ENCODE measurements around the gene FTHL17.

FTHL17 gene

DNA sequence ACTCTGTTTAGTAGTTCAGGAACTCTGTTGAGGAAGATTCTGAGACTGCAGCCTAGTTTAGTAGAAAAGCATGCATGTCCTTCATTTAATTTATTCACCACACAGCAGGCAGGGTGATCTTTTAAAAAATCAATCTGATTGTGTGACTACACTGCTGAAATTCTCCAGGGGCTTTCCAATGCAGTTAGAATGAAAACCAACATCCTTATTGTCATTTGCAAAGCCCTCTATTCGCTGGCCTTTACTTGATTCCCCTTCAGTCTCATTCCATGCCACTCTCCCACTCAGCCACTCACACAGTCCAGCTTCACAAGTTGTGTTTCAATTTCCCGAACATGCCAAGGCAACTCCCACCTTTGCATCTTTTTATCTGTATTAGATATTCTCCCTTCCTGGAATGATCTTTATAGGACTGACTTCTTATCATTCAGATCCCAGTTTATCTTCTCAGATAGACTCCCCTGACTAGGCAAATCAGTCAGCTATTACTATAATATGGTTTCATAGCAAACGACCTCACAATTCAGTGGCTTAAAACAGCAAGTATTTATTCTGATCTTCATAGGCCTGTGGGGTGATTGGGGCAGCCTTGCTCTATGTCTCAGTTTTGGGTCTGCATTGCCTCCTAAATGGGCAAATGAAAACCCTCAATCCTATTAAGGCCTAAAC is 21.3 kb upstream of the FTHL17 start:
- TF ChIP-seq RARB (CRISPR knock-in tag; IDR thresholded peaks at IDR 0.05) (no peak), BACH2 (CRISPR knock-in tag; IDR thresholded peaks at IDR 0.05; ENCODE audit: borderline replicate concordance) (no peak), ZFP3 (CRISPR knock-in tag; IDR thresholded peaks at IDR 0.05) (no peak), ISL1 (CRISPR knock-in tag; IDR thresholded peaks at IDR 0.05) (no peak), OSR1 (CRISPR knock-in tag; IDR thresholded peaks at IDR 0.05) (no peak), SNAI2 (CRISPR knock-in tag; IDR thresholded peaks at IDR 0.05) (no peak), ZC3H10 (CRISPR knock-in tag; IDR thresholded peaks at IDR 0.05) (no peak), ZFP30 (CRISPR knock-in tag; IDR thresholded peaks at IDR 0.05) (no peak), ARNTL (CRISPR knock-in tag; IDR thresholded peaks at IDR 0.05; ENCODE audit: borderline replicate concordance, low read depth) (no peak), GLIS3 (CRISPR knock-in tag; IDR thresholded peaks at IDR 0.05) (no peak)
- TF ChIP-seq, protein P1, sequence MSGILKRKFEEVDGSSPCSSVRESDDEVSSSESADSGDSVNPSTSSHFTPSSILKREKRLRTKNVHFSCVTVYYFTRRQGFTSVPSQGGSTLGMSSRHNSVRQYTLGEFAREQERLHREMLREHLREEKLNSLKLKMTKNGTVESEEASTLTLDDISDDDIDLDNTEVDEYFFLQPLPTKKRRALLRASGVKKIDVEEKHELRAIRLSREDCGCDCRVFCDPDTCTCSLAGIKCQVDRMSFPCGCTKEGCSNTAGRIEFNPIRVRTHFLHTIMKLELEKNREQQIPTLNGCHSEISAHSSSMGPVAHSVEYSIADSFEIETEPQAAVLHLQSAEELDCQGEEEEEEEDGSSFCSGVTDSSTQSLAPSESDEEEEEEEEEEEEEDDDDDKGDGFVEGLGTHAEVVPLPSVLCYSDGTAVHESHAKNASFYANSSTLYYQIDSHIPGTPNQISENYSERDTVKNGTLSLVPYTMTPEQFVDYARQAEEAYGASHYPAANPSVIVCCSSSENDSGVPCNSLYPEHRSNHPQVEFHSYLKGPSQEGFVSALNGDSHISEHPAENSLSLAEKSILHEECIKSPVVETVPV (CRISPR knock-in tag; IDR thresholded peaks at IDR 0.05), result no peak
- TF ChIP-seq, protein P2, sequence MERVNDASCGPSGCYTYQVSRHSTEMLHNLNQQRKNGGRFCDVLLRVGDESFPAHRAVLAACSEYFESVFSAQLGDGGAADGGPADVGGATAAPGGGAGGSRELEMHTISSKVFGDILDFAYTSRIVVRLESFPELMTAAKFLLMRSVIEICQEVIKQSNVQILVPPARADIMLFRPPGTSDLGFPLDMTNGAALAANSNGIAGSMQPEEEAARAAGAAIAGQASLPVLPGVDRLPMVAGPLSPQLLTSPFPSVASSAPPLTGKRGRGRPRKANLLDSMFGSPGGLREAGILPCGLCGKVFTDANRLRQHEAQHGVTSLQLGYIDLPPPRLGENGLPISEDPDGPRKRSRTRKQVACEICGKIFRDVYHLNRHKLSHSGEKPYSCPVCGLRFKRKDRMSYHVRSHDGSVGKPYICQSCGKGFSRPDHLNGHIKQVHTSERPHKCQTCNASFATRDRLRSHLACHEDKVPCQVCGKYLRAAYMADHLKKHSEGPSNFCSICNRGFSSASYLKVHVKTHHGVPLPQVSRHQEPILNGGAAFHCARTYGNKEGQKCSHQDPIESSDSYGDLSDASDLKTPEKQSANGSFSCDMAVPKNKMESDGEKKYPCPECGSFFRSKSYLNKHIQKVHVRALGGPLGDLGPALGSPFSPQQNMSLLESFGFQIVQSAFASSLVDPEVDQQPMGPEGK (CRISPR knock-in tag; IDR thresholded peaks at IDR 0.05; ENCODE audit: borderline replicate concordance), result no peak
- TF ChIP-seq, protein P3, sequence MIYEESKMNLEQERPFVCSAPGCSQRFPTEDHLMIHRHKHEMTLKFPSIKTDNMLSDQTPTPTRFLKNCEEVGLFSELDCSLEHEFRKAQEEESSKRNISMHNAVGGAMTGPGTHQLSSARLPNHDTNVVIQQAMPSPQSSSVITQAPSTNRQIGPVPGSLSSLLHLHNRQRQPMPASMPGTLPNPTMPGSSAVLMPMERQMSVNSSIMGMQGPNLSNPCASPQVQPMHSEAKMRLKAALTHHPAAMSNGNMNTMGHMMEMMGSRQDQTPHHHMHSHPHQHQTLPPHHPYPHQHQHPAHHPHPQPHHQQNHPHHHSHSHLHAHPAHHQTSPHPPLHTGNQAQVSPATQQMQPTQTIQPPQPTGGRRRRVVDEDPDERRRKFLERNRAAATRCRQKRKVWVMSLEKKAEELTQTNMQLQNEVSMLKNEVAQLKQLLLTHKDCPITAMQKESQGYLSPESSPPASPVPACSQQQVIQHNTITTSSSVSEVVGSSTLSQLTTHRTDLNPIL (CRISPR knock-in tag; IDR thresholded peaks at IDR 0.05; ENCODE audit: low read depth), result no peak
- TF ChIP-seq, protein P4, sequence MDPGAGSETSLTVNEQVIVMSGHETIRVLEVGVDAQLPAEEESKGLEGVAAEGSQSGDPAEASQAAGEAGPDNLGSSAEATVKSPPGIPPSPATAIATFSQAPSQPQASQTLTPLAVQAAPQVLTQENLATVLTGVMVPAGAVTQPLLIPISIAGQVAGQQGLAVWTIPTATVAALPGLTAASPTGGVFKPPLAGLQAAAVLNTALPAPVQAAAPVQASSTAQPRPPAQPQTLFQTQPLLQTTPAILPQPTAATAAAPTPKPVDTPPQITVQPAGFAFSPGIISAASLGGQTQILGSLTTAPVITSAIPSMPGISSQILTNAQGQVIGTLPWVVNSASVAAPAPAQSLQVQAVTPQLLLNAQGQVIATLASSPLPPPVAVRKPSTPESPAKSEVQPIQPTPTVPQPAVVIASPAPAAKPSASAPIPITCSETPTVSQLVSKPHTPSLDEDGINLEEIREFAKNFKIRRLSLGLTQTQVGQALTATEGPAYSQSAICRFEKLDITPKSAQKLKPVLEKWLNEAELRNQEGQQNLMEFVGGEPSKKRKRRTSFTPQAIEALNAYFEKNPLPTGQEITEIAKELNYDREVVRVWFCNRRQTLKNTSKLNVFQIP (CRISPR knock-in tag; IDR thresholded peaks at IDR 0.05; ENCODE audit: borderline replicate concordance, low read depth), result no peak
- no peak for ATAC-seq

DNA sequence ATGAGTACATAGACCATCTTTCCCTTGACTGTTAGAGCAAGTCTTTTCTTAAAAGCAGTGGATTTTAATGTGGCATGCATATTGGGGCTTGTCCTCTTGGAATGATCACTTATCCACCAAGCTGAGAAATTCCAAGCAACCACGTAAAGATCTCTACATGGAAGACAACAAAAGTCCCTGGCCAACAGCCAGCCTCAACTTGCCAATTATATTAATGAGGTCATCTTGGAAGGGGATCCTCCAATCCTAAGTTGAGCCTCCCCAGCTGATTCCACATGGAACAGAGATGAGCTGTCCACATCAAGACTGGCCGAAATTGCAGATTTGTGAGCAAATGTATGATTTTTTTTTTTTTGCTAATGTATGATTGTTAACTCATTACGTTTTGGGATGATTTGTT is 20.6 kb upstream of the FTHL17 start:
- no peak for ATAC-seq

More for the DNA sequence above, 20.6 kb upstream of the FTHL17 start:
- TF ChIP-seq TOX (CRISPR knock-in tag; IDR thresholded peaks at IDR 0.05; ENCODE audit: borderline replicate concordance) (no peak), OSR1 (CRISPR knock-in tag; IDR thresholded peaks at IDR 0.05) (no peak), RARB (CRISPR knock-in tag; IDR thresholded peaks at IDR 0.05) (no peak), ZFP3 (CRISPR knock-in tag; IDR thresholded peaks at IDR 0.05) (no peak), TCF4 (CRISPR knock-in tag; IDR thresholded peaks at IDR 0.05; ENCODE audit: borderline replicate concordance) (no peak), ARNTL (CRISPR knock-in tag; IDR thresholded peaks at IDR 0.05; ENCODE audit: borderline replicate concordance, low read depth) (no peak), PPARA (CRISPR knock-in tag; IDR thresholded peaks at IDR 0.05; ENCODE audit: borderline replicate concordance) (no peak), ESRRG (CRISPR knock-in tag; IDR thresholded peaks at IDR 0.05) (no peak), BACH2 (CRISPR knock-in tag; IDR thresholded peaks at IDR 0.05; ENCODE audit: borderline replicate concordance) (no peak), SNAI2 (CRISPR knock-in tag; IDR thresholded peaks at IDR 0.05) (no peak), GLIS3 (CRISPR knock-in tag; IDR thresholded peaks at IDR 0.05) (no peak), CSDC2 (CRISPR knock-in tag; IDR thresholded peaks at IDR 0.05) (no peak), ZNF8 (CRISPR knock-in tag; IDR thresholded peaks at IDR 0.05) (no peak)
- TF ChIP-seq, protein P2 (CRISPR knock-in tag; IDR thresholded peaks at IDR 0.05; ENCODE audit: borderline replicate concordance), result no peak
- TF ChIP-seq, protein P4 (CRISPR knock-in tag; IDR thresholded peaks at IDR 0.05; ENCODE audit: borderline replicate concordance, low read depth), result no peak
- TF ChIP-seq, protein P5, sequence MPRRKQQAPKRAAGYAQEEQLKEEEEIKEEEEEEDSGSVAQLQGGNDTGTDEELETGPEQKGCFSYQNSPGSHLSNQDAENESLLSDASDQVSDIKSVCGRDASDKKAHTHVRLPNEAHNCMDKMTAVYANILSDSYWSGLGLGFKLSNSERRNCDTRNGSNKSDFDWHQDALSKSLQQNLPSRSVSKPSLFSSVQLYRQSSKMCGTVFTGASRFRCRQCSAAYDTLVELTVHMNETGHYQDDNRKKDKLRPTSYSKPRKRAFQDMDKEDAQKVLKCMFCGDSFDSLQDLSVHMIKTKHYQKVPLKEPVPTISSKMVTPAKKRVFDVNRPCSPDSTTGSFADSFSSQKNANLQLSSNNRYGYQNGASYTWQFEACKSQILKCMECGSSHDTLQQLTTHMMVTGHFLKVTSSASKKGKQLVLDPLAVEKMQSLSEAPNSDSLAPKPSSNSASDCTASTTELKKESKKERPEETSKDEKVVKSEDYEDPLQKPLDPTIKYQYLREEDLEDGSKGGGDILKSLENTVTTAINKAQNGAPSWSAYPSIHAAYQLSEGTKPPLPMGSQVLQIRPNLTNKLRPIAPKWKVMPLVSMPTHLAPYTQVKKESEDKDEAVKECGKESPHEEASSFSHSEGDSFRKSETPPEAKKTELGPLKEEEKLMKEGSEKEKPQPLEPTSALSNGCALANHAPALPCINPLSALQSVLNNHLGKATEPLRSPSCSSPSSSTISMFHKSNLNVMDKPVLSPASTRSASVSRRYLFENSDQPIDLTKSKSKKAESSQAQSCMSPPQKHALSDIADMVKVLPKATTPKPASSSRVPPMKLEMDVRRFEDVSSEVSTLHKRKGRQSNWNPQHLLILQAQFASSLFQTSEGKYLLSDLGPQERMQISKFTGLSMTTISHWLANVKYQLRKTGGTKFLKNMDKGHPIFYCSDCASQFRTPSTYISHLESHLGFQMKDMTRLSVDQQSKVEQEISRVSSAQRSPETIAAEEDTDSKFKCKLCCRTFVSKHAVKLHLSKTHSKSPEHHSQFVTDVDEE (CRISPR knock-in tag; IDR thresholded peaks at IDR 0.05), result no peak

Data from SK-N-SH treated with all-trans-retinoic acid at 6 μM for 48 hours (cell line).